C4-2B (cell line): ENCODE measurements around the gene SRA1.
"Not testable (repeated sequence)": the region's sequence is repeated elsewhere in the genome, so short reads cannot be mapped to it uniquely, and the experiment has no call there.

Experiments used
- H3K27ac ChIP-seq: fragments of 450-650 bp; 2 replicates; pipeline ENCODE4 v1.5.1; 2017
- CTCF ChIP-seq: fragments of 450-650 bp; conservative IDR thresholded peaks from 2 replicates; pipeline ENCODE4 v1.5.1; 2017; ENCODE audit warnings: mild to moderate bottlenecking
- ZFX ChIP-seq: fragments of 450-650 bp; IDR thresholded peaks from 2 replicates; pipeline ENCODE4 v1.6.1; 2017

Gene SRA1

GRCh38 chr5:140557136-140557805, at the start of gene SRA1:
Gene SRA1, minus strand, starts transcription at chr5:140557473. Its CDS starts 21 bp downstream, at chr5:140557452.
- TF ChIP-seq ZFX (peak; percentile 42; the same call in 1 of the 2 replicates), CTCF (no peak)
- H3K27ac ChIP-seq = peak within 1 kb of the TSS; percentile 85

GRCh38 chr5:140607031-140607430, 49.8 kb upstream of the SRA1 start:
- H3K27ac ChIP-seq = no peak overlapping the region
- TF ChIP-seq ZFX = no peak
- no peak for TF ChIP-seq CTCF

- no peak for TF ChIP-seq CTCF
- TF ChIP-seq ZFX = no peak
- H3K27ac ChIP-seq = no peak overlapping the region
These were observed 48.6 kb upstream of the SRA1 start for GRCh38 chr5:140605879-140606278.

- TF ChIP-seq ZFX (no peak), CTCF (no peak)
These were observed 46.5 kb upstream of the SRA1 start for GRCh38 chr5:140603734-140604133.

GRCh38 chr5:140603446-140603698, 46.1 kb upstream of the SRA1 start:
- not testable (repeated sequence) for H3K27ac ChIP-seq

More at GRCh38 chr5:140603734-140604133, 46.5 kb upstream of the SRA1 start:
- H3K27ac ChIP-seq = no peak overlapping the region

GRCh38 chr5:140602147-140602546, 44.9 kb upstream of the SRA1 start:
- no peak overlapping the region for H3K27ac ChIP-seq
- TF ChIP-seq CTCF (no peak), ZFX (no peak)

GRCh38 chr5:140600096-140600495, 42.8 kb upstream of the SRA1 start:
- no peak overlapping the region for H3K27ac ChIP-seq
- no peak for TF ChIP-seq ZFX

- TF ChIP-seq CTCF = no peak
- TF ChIP-seq ZFX = no peak
- no peak overlapping the region for H3K27ac ChIP-seq
These were observed 41.6 kb upstream of the SRA1 start for GRCh38 chr5:140598836-140599235.
